A549 (cell line): ENCODE results near the gene PTPRN2. TPM values are rescaled to one million over a fixed set of nuclear protein-coding genes. Genes with fewer than 3 reads are reported as not detected.

ENCODE experiments used
- ATAC-seq, 2 experiments: fragments of 200-7000 bp in 1 of 2; fragments of >200 bp in 1 of 2; cut with Nextera tagmentation in 1 of 2; cut with Tn5 transposase in 1 of 2; 3 replicates each; pipeline versions ENCODE4 v1.8.0 to v1.9.1; 2018 to 2020; ENCODE audit warnings: mild to moderate bottlenecking in 1 of 2, moderate library complexity in 1 of 2
- CTCF ChIA-PET: fragments of 300-600 bp; sonication (Branson Sonifier 250); formaldehyde crosslinking; extraction: SDS; loops from one replicate; lab custom pipeline; 2021; ENCODE audit warnings: antibody characterized with exemption, inconsistent platforms; lab: Yijun Ruan, JAX
- POLR2A ChIA-PET: fragments of 350-600 bp; formaldehyde crosslinking; extraction: SDS; loops from one replicate; lab custom pipeline; 2021; ENCODE audit warnings: antibody characterized with exemption, inconsistent platforms; lab: Yijun Ruan, JAX
- DNase-seq, 2 experiments: peaks; one replicate each; pipeline versions ENCODE4 v3.0.0 to v3.0.0-alpha.2; 2011 to 2016; ENCODE audit warnings: low read depth in 1 of 2, low spot score in 1 of 2
- FAIRE-seq: peaks from 2 replicates; lab custom pipeline; 2011; peaks lifted over from hg19 to GRCh38; lab: Jason Lieb, UNC
- H3K27ac ChIP-seq, 2 experiments: fragments of >200 bp; sonication (Bioruptor Twin); formaldehyde crosslinking; 3 replicates each; pipeline ENCODE4 v1.5.1; 2016 to 2017
- H3K4me1 ChIP-seq: fragments of >200 bp; sonication (Bioruptor Twin); formaldehyde crosslinking; 3 replicates; pipeline ENCODE4 v1.6.1; 2016
- H3K4me2 ChIP-seq: fragments of >200 bp; sonication (Bioruptor Twin); formaldehyde crosslinking; 3 replicates; pipeline ENCODE4 v1.6.1; 2016
- H3K4me3 ChIP-seq: fragments of >200 bp; sonication (Bioruptor Twin); formaldehyde crosslinking; 3 replicates; pipeline ENCODE4 v1.5.1; 2016
- H3K9me3 ChIP-seq: fragments of >200 bp; sonication (Bioruptor Twin); formaldehyde crosslinking; 3 replicates; pipeline ENCODE4 v1.6.1; 2016
- CBX2 ChIP-seq: fragments of 200-600 bp; sonication (generic); IDR thresholded peaks from 2 replicates; pipeline ENCODE4 v1.6.1; 2016; ENCODE audit warnings: low read depth, mild to moderate bottlenecking, borderline replicate concordance
- CBX8 ChIP-seq: fragments of 200-600 bp; sonication (generic); IDR thresholded peaks from 2 replicates; pipeline ENCODE4 v1.6.1; 2016
- CEBPB ChIP-seq, 2 experiments: fragments of >200 bp in 1 of 2; sonication (Bioruptor Twin) in 1 of 2; formaldehyde crosslinking in 1 of 2; IDR thresholded peaks; 2 replicates each; pipeline ENCODE4 v1.6.1; 2012 to 2016
- CTCF ChIP-seq: fragments of >200 bp; sonication (Bioruptor Twin); formaldehyde crosslinking; IDR thresholded peaks from 3 replicates; pipeline ENCODE4 v1.5.1; 2016
- ESRRA ChIP-seq: fragments of 150-350 bp; IDR thresholded peaks from 2 replicates; pipeline ENCODE4 v1.6.1; 2014; ENCODE audit warnings: mild to moderate bottlenecking, low read length, borderline replicate concordance
- FOSB ChIP-seq: fragments of 250-450 bp; sonication (Bioruptor Pico); IDR thresholded peaks from 2 replicates; pipeline ENCODE4 v1.5.0; 2020; ENCODE audit warnings: mild to moderate bottlenecking, moderate library complexity
- FOXS1 ChIP-seq: fragments of 250-450 bp; sonication (Bioruptor Pico); IDR thresholded peaks from 2 replicates; pipeline ENCODE4 v1.5.0; 2020; ENCODE audit warnings: mild to moderate bottlenecking, moderate library complexity
- GATA3 ChIP-seq: IDR thresholded peaks from 2 replicates; pipeline ENCODE4 v1.6.1; 2012; ENCODE audit warnings: borderline replicate concordance
- HMGXB4 ChIP-seq: fragments of 250-450 bp; sonication (Bioruptor Pico); IDR thresholded peaks from 2 replicates; pipeline ENCODE4 v1.5.0; 2021; ENCODE audit warnings: mild to moderate bottlenecking, moderate library complexity, borderline replicate concordance
- HOXA7 ChIP-seq: fragments of 250-450 bp; sonication (Bioruptor Pico); IDR thresholded peaks from 2 replicates; pipeline ENCODE4 v1.5.0; 2020; ENCODE audit warnings: mild to moderate bottlenecking, moderate library complexity
- HOXB13 ChIP-seq: fragments of 250-450 bp; sonication (Bioruptor Pico); IDR thresholded peaks from 2 replicates; pipeline ENCODE4 v1.5.0; 2020; ENCODE audit warnings: low read depth, mild to moderate bottlenecking, moderate library complexity
- JUN ChIP-seq, 2 experiments: fragments of >200 bp; sonication (Bioruptor Twin); formaldehyde crosslinking; IDR thresholded peaks; 2 replicates in 1 of 2; 3 replicates in 1 of 2; pipeline ENCODE4 v1.6.1; 2016 to 2017
- JUNB ChIP-seq: fragments of >200 bp; sonication (Bioruptor Twin); formaldehyde crosslinking; IDR thresholded peaks from 2 replicates; pipeline ENCODE4 v1.6.1; 2016
- KDM1A ChIP-seq: fragments of 200-600 bp; sonication (generic); IDR thresholded peaks from 2 replicates; pipeline ENCODE4 v1.6.1; 2016; ENCODE audit warnings: low read depth, mild to moderate bottlenecking
- MAZ ChIP-seq: fragments of 150-350 bp; IDR thresholded peaks from 2 replicates; pipeline ENCODE4 v1.6.1; 2014; ENCODE audit warnings: antibody characterized with exemption, low read depth, low read length, borderline replicate concordance
- MYC ChIP-seq: IDR thresholded peaks from 2 replicates; pipeline ENCODE4 v1.6.1; 2012; ENCODE audit warnings: mild to moderate bottlenecking, inconsistent platforms, low read length, improper control_type of control experiment, borderline replicate concordance
- NFE2L2 ChIP-seq: fragments of 150-350 bp; conservative IDR thresholded peaks from 2 replicates; pipeline ENCODE4 v1.6.1; 2014; ENCODE audit warnings: low read length
- PHF8 ChIP-seq: fragments of 200-600 bp; sonication (generic); IDR thresholded peaks from 2 replicates; pipeline ENCODE4 v1.6.1; 2016; ENCODE audit warnings: low read depth, mild to moderate bottlenecking, antibody characterized with exemption, moderate library complexity, borderline replicate concordance
- RAD21 ChIP-seq, 2 experiments: fragments of >200 bp in 1 of 2; sonication (Bioruptor Twin) in 1 of 2; formaldehyde crosslinking in 1 of 2; IDR thresholded peaks in 1 of 2; conservative IDR thresholded peaks in 1 of 2; 2 replicates in 1 of 2; 3 replicates in 1 of 2; pipeline ENCODE4 v1.6.1; 2012 to 2018; ENCODE audit warnings: inconsistent platforms in 1 of 2
- RFX5 ChIP-seq: fragments of 450-650 bp; IDR thresholded peaks from 2 replicates; pipeline ENCODE4 v1.7.1; 2014; ENCODE audit warnings: antibody characterized with exemption, mild to moderate bottlenecking, moderate library complexity
- RNF2 ChIP-seq: fragments of 200-600 bp; sonication (generic); IDR thresholded peaks from 2 replicates; pipeline ENCODE4 v1.6.1; 2016; ENCODE audit warnings: low read depth, mild to moderate bottlenecking, antibody characterized with exemption, moderate library complexity, borderline replicate concordance
- SMC3 ChIP-seq: fragments of >200 bp; sonication (Bioruptor Twin); formaldehyde crosslinking; IDR thresholded peaks from 3 replicates; pipeline ENCODE4 v1.6.1; 2018; ENCODE audit warnings: inconsistent platforms
- SREBF2 ChIP-seq: fragments of 450-650 bp; IDR thresholded peaks from 2 replicates; pipeline ENCODE4 v1.6.1; 2014; ENCODE audit warnings: mild to moderate bottlenecking, moderate library complexity
- ZC3H11A ChIP-seq: fragments of 450-650 bp; IDR thresholded peaks from 2 replicates; pipeline ENCODE4 v1.6.1; 2014; ENCODE audit warnings: antibody characterized with exemption, mild to moderate bottlenecking
- WGBS: methylation state at CpG from one replicate; pipeline ENCODE4 v1.1.6; 2017; ENCODE audit errors: missing lambda C conversion rate; 5-methylcytosine and 5-hydroxymethylcytosine counted together
- polyA plus RNA-seq, 4 experiments: library from polyadenylated mRNA; depleted of rRNA in 3 of 4; stranded (reverse); fragments of >200 nt; fragmentation: RNase III in 1 of 4; extraction: RNeasy Plus Mini Kit Qiagen cat#74134 plus additional on column Dnase treatment in 1 of 4; gene quantifications; 2 replicates in 3 of 4; 3 replicates in 1 of 4; pipeline ENCODE4 v1.2.3, GENCODE V29; 2011 to 2017

The PTPRN2 gene
- polyA plus RNA-seq, 2 of the 4 experiments (the other 2 are of a cell fraction), result 0.41 to 1.2 TPM

GRCh38 chr7:158025686-158026600 lies 561.7 kb downstream of the PTPRN2 start:
- CTCF ChIA-PET, result no interaction called here
- POLR2A ChIA-PET, result no interaction called here
- Histone ChIP-seq H3K4me1 (no peaks in the 10 kb centered on the region), H3K4me2 (no peak overlapping the region), H3K9me3 (no peaks in the 10 kb centered on the region), H3K4me3 (no peak overlapping the region), H3K27ac (no peak overlapping the region)
- TF ChIP-seq NFE2L2, result no peak
- no peak for TF ChIP-seq RNF2
- TF ChIP-seq RAD21 (conservative IDR thresholded peaks at IDR 0.05 in 1 of 2, IDR thresholded peaks at IDR 0.05 in 1 of 2), result no peak
- no peak for TF ChIP-seq KDM1A
- TF ChIP-seq CEBPB (IDR thresholded peaks at IDR 0.05), result no peak
- no peak for TF ChIP-seq ESRRA
- TF ChIP-seq GATA3, result no peak
- no peak for TF ChIP-seq SMC3
- TF ChIP-seq CTCF, result no peak
- no peak for TF ChIP-seq HOXA7
- TF ChIP-seq PHF8, result no peak
- no peak for TF ChIP-seq FOXS1
- no peak for TF ChIP-seq CBX2
- no peak for TF ChIP-seq MAZ
- WGBS, result 62% methylated on average over 30 of the region's 30 CpGs
- ATAC-seq (no peak), FAIRE-seq (no peak), DNase-seq (no peak)

- Histone ChIP-seq H3K27ac (no peak overlapping the region), H3K4me2 (no peak overlapping the region), H3K9me3 (no peaks in the 10 kb centered on the region), H3K4me3 (no peak overlapping the region), H3K4me1 (no peaks in the 10 kb centered on the region)
- FAIRE-seq (no peak), DNase-seq (no peak), ATAC-seq (no peak)
- ChIA-PET CTCF (interaction anchor here (1.1 kb wide), 1 partner anchor 14 kb away, joined by 3 read pairs; no protein-coding TSS in a partner anchor), POLR2A (no interaction called here)
- 54% methylated on average over 5 of the region's 5 CpGs for WGBS
- TF ChIP-seq RFX5, result no peak
- TF ChIP-seq FOSB (CRISPR knock-in tag), result no peak
- no peak for TF ChIP-seq HOXA7
- no peak for TF ChIP-seq SREBF2
- TF ChIP-seq HMGXB4 (CRISPR knock-in tag), result no peak
- no peak for TF ChIP-seq CBX8
- TF ChIP-seq ZC3H11A, result no peak
- no peak for TF ChIP-seq JUN (IDR thresholded peaks at IDR 0.05)
- no peak for TF ChIP-seq JUNB
- no peak for TF ChIP-seq SMC3
- TF ChIP-seq HOXB13 (CRISPR knock-in tag), result no peak
- TF ChIP-seq MYC, result no peak
Observed at GRCh38 chr7:158024881-158025280, 562.7 kb downstream of the PTPRN2 start.
